ENCODE results near the gene OR52K2. TPM values are rescaled to one million over a fixed set of nuclear protein-coding genes. Genes with fewer than 3 reads are reported as not detected.
"Not testable (repeated sequence)": the region's sequence is repeated elsewhere in the genome, so short reads cannot be mapped to it uniquely, and the experiment has no call there.

Gene OR52K2
- total RNA-seq, result not detected

- no peak within 1 kb of the TSS for H3K27ac ChIP-seq
- DNase-seq, result no peak
- intact Hi-C loops (cut with DNase I; ENCODE audit: low total_unique reads), result no loop called here
- no peaks in the 10 kb centered on the region for H3K4me1 ChIP-seq
- H3K9me3 ChIP-seq, result no peaks in the 10 kb centered on the region
- TF ChIP-seq EP300 (IDR thresholded peaks at IDR 0.05; ENCODE audit: low read depth) (no peak), POLR2A (IDR thresholded peaks at IDR 0.05) (no peak), POLR2AphosphoS5 (IDR thresholded peaks at IDR 0.05) (no peak), CTCF (IDR thresholded peaks at IDR 0.05) (no peak)
- H3K36me3 ChIP-seq, result no peaks in the 10 kb centered on the region
- H3K4me3 ChIP-seq, result no peak within 1 kb of the TSS
- in situ Hi-C loops (cut with MboI; ENCODE audit: low pct_ligation_motif_present in 1 of 4, low pct_unique_long_range_greater_than_20kb in 1 of 4, low sequenced_read_pairs in 3 of 4), result no loop called here
- no peaks in the 10 kb centered on the region for H3K27me3 ChIP-seq
Measured at GRCh38 chr11:4448995-4449394, at the start of gene OR52K2. Gene OR52K2 (plus strand): TSS chr11:4449295. CDS start chr11:4449340, 45 bp downstream.

DNA sequence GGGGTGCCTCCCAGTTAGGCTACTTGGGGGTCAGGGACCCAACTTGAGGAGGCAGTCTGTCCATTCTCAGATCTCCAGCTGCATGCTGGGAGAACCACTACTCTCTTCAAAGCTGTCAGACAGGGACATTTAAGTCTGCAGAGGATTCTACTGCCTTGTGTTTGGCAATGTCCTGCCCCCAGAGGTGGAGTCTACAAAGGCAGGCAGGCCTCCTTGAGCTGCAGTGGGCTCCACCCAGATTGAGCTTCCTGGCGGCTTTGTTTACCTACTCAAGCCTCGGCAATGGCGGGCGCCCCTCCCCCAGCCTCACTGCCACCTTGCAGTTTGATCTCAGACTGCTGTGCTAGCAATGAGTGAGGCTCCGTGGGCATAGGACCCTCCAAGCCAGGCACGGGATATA is 42.9 kb upstream of the OR52K2 start:
- H3K4me1 ChIP-seq; DNase-seq; H3K9me3 ChIP-seq; H3K36me3 ChIP-seq; H3K4me3 ChIP-seq; H3K27me3 ChIP-seq; intact Hi-C loops (cut with DNase I; ENCODE audit: low total_unique reads); in situ Hi-C loops (cut with MboI; ENCODE audit: low pct_ligation_motif_present in 1 of 4, low pct_unique_long_range_greater_than_20kb in 1 of 4, low sequenced_read_pairs in 3 of 4); H3K27ac ChIP-seq: not testable (repeated sequence)
- WGBS, 2 donors (ENCODE audit: low coverage in 1 of 2), result 80% methylated on average over 6 of the region's 6 CpGs; no CpG with 5 or more reads in 1 of the 2 donors

GRCh38 chr11:4416306-4416705 is 32.8 kb upstream of the OR52K2 start:
- no peak overlapping the region for H3K27ac ChIP-seq
- in situ Hi-C loops (cut with MboI; ENCODE audit: low pct_ligation_motif_present in 1 of 4, low pct_unique_long_range_greater_than_20kb in 1 of 4, low sequenced_read_pairs in 3 of 4), result no loop called here
- H3K4me1 ChIP-seq, result no peaks in the 10 kb centered on the region
- intact Hi-C loops (cut with DNase I; ENCODE audit: low total_unique reads), result no loop called here
- no peak overlapping the region for H3K4me3 ChIP-seq
- no peaks in the 10 kb centered on the region for H3K9me3 ChIP-seq
- 40 to 51% methylated on average over 1 of the region's 1 CpG for WGBS, 2 donors (ENCODE audit: low coverage in 1 of 2)
- TF ChIP-seq POLR2AphosphoS5 (IDR thresholded peaks at IDR 0.05) (no peak), EP300 (IDR thresholded peaks at IDR 0.05; ENCODE audit: low read depth) (no peak), CTCF (IDR thresholded peaks at IDR 0.05) (no peak), POLR2A (IDR thresholded peaks at IDR 0.05) (no peak)
- no peaks in the 10 kb centered on the region for H3K27me3 ChIP-seq
- no peak for DNase-seq
- H3K36me3 ChIP-seq, result no peaks in the 10 kb centered on the region

GRCh38 chr11:4416816-4417215 is 32.3 kb upstream of the OR52K2 start:
- DNase-seq, result no peak
- no peak for TF ChIP-seq POLR2AphosphoS5 (IDR thresholded peaks at IDR 0.05)
- Histone ChIP-seq H3K27me3 (no peaks in the 10 kb centered on the region), H3K27ac (no peak overlapping the region), H3K4me3 (no peak overlapping the region), H3K36me3 (no peaks in the 10 kb centered on the region), H3K9me3 (no peaks in the 10 kb centered on the region), H3K4me1 (no peaks in the 10 kb centered on the region)
- intact Hi-C loops (cut with DNase I; ENCODE audit: low total_unique reads) (no loop called here), in situ Hi-C loops (cut with MboI; ENCODE audit: low pct_ligation_motif_present in 1 of 4, low pct_unique_long_range_greater_than_20kb in 1 of 4, low sequenced_read_pairs in 3 of 4) (no loop called here)
- 82% methylated on average over 1 of the region's 1 CpG; no CpG with 5 or more reads in 1 of the 2 donors for WGBS, 2 donors (ENCODE audit: low coverage in 1 of 2)

- Histone ChIP-seq H3K36me3 (no peaks in the 10 kb centered on the region), H3K27me3 (no peaks in the 10 kb centered on the region), H3K4me3 (no peak overlapping the region), H3K4me1 (no peaks in the 10 kb centered on the region), H3K27ac (no peak overlapping the region), H3K9me3 (no peaks in the 10 kb centered on the region)
- DNase-seq, result no peak
- TF ChIP-seq CTCF (IDR thresholded peaks at IDR 0.05) (no peak), POLR2AphosphoS5 (IDR thresholded peaks at IDR 0.05) (no peak), EP300 (IDR thresholded peaks at IDR 0.05; ENCODE audit: low read depth) (no peak), POLR2A (IDR thresholded peaks at IDR 0.05) (no peak)
- WGBS, 2 donors (ENCODE audit: low coverage in 1 of 2), result 70 to 71% methylated on average over 2 to 8 of the region's 8 CpGs
- in situ Hi-C loops (cut with MboI; ENCODE audit: low pct_ligation_motif_present in 1 of 4, low pct_unique_long_range_greater_than_20kb in 1 of 4, low sequenced_read_pairs in 3 of 4) (no loop called here), intact Hi-C loops (cut with DNase I; ENCODE audit: low total_unique reads) (no loop called here)
Measured at GRCh38 chr11:4418403-4418802, 30.7 kb upstream of the OR52K2 start.

Data from transverse colon (tissue), 4 donors.